ENCODE results near the gene TBL1X. TPM values are rescaled to one million over a fixed set of nuclear protein-coding genes. Genes with fewer than 3 reads are reported as not detected.

Gene TBL1X
- total and polyA plus RNA-seq, 2 of the 13 experiments (the other 11 are each of a cell fraction or from before 2014, with no cell fraction given) = 17.6 to 19.9 TPM

DNA sequence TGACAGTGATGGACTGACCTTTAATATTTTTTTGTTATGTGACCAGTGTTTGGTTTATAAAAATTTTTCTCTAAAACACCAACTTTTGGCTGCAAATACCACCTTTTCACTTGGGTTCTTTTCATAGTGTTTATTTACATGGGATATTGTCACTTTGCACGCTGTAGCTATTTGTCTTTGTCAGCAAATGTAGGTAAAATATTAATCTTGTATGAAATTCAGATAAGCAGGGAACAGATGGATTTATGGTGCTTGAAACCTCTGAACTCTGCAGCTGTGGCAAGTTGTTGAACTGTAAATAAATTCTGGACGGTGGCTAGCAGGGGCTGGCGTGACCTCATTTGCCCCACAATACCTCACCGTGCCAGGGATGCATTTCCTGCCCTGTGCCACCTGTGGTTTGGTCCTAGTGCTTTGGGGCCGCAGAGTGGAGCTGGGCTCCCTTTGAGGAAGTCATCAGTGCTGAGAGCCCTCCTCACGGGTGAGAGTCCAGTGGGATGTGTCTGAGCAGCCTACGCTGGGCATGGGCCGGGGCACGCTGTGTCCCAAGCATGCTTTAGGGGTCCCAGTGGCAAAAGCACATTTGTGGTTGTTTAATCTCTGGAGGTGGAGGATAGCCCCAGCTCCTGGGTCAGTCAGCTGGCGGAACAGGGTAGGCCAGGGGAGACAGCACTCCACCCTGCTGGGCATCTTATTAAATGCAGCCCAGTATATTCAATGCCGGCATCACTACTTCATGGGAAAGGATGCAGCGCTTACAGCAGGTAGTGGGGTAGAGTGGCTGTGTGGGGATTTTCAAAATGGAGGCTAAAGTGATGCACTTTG is 108.6 kb downstream of the TBL1X start (continued):
- TF ChIP-seq, protein P1, sequence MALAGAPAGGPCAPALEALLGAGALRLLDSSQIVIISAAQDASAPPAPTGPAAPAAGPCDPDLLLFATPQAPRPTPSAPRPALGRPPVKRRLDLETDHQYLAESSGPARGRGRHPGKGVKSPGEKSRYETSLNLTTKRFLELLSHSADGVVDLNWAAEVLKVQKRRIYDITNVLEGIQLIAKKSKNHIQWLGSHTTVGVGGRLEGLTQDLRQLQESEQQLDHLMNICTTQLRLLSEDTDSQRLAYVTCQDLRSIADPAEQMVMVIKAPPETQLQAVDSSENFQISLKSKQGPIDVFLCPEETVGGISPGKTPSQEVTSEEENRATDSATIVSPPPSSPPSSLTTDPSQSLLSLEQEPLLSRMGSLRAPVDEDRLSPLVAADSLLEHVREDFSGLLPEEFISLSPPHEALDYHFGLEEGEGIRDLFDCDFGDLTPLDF (CRISPR knock-in tag; IDR thresholded peaks at IDR 0.05) = no peak

DNA sequence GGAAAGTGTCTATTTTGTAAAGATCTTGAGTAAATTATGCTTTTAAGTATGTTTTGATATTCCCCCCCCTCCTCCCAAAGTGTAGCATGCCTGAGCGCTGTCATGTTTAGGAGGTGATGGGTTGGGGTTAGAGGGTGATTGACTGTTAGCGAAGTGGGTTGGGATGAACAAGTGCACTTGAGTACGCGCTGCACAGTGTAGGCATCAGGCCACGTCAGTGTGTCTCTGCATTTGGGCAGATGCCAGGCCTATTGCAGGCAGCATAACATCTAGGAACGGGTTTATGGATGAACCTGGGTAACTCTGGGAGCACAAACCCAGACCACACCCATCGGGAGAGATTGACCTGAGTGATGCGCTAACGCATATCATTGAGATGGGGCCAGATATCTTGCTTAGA is 111.2 kb downstream of the TBL1X start:
- intact Hi-C loops (cut with micrococcal nuclease; ENCODE audit: unreplicated experiment) = no loop called here
- H3K79me2 ChIP-seq (ENCODE audit: insufficient read depth, low read length) = peaks cover 42% of the 10 kb centered on the region
- H3K9me3 ChIP-seq (ENCODE audit: low read length) = no peaks in the 10 kb centered on the region
- in situ Hi-C loops (cut with HindIII; ENCODE audit: extremely low pct_ligation_motif_present, low pct_unique_long_range_greater_than_20kb) = no loop called here
- BruUV-seq (replicated peaks) = no TSS peak
- H3K27ac ChIP-seq (ENCODE audit: extremely low read length, insufficient read depth, low read length) = no peak overlapping the region
- H2AFZ ChIP-seq (ENCODE audit: low read length) = no peak overlapping the region
- peaks cover 28% of the 10 kb centered on the region for H3K4me1 ChIP-seq (ENCODE audit: insufficient read depth, low read length)
- H3K4me2 ChIP-seq (ENCODE audit: low read depth, low read length) = no peak overlapping the region
- no peak for DNase-seq (ENCODE audit: low spot score)
- H3K4me3 ChIP-seq (replicated peaks in 1 of 3; ENCODE audit: insufficient read depth in 1 of 3, low read depth in 2 of 3, low read length in 3 of 3) = no peak overlapping the region
- no peak overlapping the region for H3K9ac ChIP-seq (ENCODE audit: insufficient read depth, low read depth, low read length)
- CTCF ChIA-PET (ENCODE audit: low intra/inter-chr PET ratio, low total read pairs) = no interaction called here
- POLR2A ChIA-PET = no interaction called here
- FAIRE-seq = no peak
- no peak for ATAC-seq
- 100% methylated on average over 6 of the region's 9 CpGs for WGBS (ENCODE audit: low lambda C conversion rate)
- H3K27me3 ChIP-seq (ENCODE audit: control insufficient read depth in 1 of 2, insufficient read depth in 2 of 2, low read length in 2 of 2) = no peaks in the 10 kb centered on the region
- TF ChIP-seq POLR2AphosphoS2 (IDR thresholded peaks at IDR 0.05; ENCODE audit: low read depth, low read length) = no peak
- TF ChIP-seq ZFP36 (IDR thresholded peaks at IDR 0.05; ENCODE audit: borderline replicate concordance, low read depth, low read length, partially characterized antibody) = no peak
- TF ChIP-seq, protein P2, sequence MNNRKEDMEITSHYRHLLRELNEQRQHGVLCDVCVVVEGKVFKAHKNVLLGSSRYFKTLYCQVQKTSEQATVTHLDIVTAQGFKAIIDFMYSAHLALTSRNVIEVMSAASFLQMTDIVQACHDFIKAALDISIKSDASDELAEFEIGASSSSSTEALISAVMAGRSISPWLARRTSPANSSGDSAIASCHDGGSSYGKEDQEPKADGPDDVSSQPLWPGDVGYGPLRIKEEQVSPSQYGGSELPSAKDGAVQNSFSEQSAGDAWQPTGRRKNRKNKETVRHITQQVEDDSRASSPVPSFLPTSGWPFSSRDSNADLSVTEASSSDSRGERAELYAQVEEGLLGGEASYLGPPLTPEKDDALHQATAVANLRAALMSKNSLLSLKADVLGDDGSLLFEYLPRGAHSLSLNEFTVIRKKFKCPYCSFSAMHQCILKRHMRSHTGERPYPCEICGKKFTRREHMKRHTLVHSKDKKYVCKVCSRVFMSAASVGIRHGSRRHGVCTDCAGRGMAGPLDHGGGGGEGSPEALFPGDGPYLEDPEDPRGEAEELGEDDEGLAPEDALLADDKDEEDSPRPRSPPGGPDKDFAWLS (CRISPR knock-in tag; IDR thresholded peaks at IDR 0.05; ENCODE audit: borderline replicate concordance) = no peak
- no peak for TF ChIP-seq PHF5A (CRISPR knock-in tag; IDR thresholded peaks at IDR 0.05; ENCODE audit: low read depth, unreplicated experiment)
- TF ChIP-seq MYC (CRISPR knock-in tag; IDR thresholded peaks at IDR 0.05; ENCODE audit: borderline replicate concordance) = no peak
- no peak for TF ChIP-seq ZNF30 (CRISPR knock-in tag; IDR thresholded peaks at IDR 0.05)
- no peak for TF ChIP-seq ZNF543 (CRISPR knock-in tag; IDR thresholded peaks at IDR 0.05)
- TF ChIP-seq ZNF629 (CRISPR knock-in tag; conservative IDR thresholded peaks at IDR 0.05) = no peak
- peaks cover 22% of the 10 kb centered on the region for H4K20me1 ChIP-seq (ENCODE audit: insufficient read depth, low read length)
- no peaks in the 10 kb centered on the region; a peak in 2 of 5 replicates for H3K36me3 ChIP-seq (replicated peaks in 1 of 2; ENCODE audit: control insufficient read depth in 1 of 2, insufficient read depth in 2 of 2, low read length in 2 of 2)
